CD14-positive monocyte (primary cell): ENCODE results near the gene ISLR. TPM values are rescaled to one million over a fixed set of nuclear protein-coding genes. Genes with fewer than 3 reads are reported as not detected.

Experiments
- DNase-seq, 3 donors: peaks; one replicate each; pipeline ENCODE4 v3.0.0-alpha.2; 2011 to 2022
- H2AFZ ChIP-seq: 2 replicates; pipeline ENCODE4 v1.6.0; 2012; ENCODE audit warnings: mild to moderate bottlenecking, low read depth, low read length, inconsistent platforms; ENCODE audit not compliant: insufficient read depth, poor library complexity, severe bottlenecking
- H3K27ac ChIP-seq, 2 donors: 1 replicate in 1 of 2; 2 replicates in 1 of 2; pipeline ENCODE4 v1.5.1; 2012 to 2013; ENCODE audit warnings: low read length in 2 of 2, control low read depth in 1 of 2, inconsistent platforms in 1 of 2, low read depth in 1 of 2, mild to moderate bottlenecking in 1 of 2
- H3K27me3 ChIP-seq, 2 donors: one replicate each; pipeline versions ENCODE4 v1.6.0 to v1.6.1; 2011 to 2013; ENCODE audit warnings: low read length in 2 of 2; ENCODE audit not compliant: control insufficient read depth in 2 of 2, insufficient read depth in 2 of 2
- H3K36me3 ChIP-seq, 2 donors: replicated peaks in 1 of 2; 1 replicate in 1 of 2; 2 replicates in 1 of 2; pipeline versions ENCODE4 v1.5.1 to v1.6.1; 2012 to 2013; ENCODE audit warnings: low read length in 2 of 2, control low read depth in 1 of 2, inconsistent platforms in 1 of 2, mild to moderate bottlenecking in 1 of 2; ENCODE audit not compliant: insufficient read depth in 2 of 2, control insufficient read depth in 1 of 2
- H3K4me1 ChIP-seq, 2 donors: 1 replicate in 1 of 2; 2 replicates in 1 of 2; pipeline versions ENCODE4 v1.5.1 to v1.6.1; 2012 to 2013; ENCODE audit warnings: low read length in 2 of 2, control low read depth in 1 of 2, inconsistent platforms in 1 of 2, mild to moderate bottlenecking in 1 of 2, moderate library complexity in 1 of 2; ENCODE audit not compliant: insufficient read depth in 2 of 2, control insufficient read depth in 1 of 2
- H3K4me2 ChIP-seq: replicated peaks from 2 replicates; pipeline ENCODE3; 2012; ENCODE audit warnings: low read length, moderate library complexity, mild to moderate bottlenecking; ENCODE audit not compliant: poor library complexity, severe bottlenecking; ENCODE audit errors: extremely low read depth
- H3K4me3 ChIP-seq, 3 experiments: fragments of 200-600 bp in 1 of 3; sonication (generic) in 1 of 3; replicated peaks in 1 of 3; 1 replicate in 2 of 3; 2 replicates in 1 of 3; pipeline ENCODE4 v1.5.1; 2011 to 2013; ENCODE audit warnings: low read length in 3 of 3, mild to moderate bottlenecking in 3 of 3, control low read depth in 2 of 3, low read depth in 2 of 3, inconsistent platforms in 1 of 3, moderate library complexity in 1 of 3
- H3K79me2 ChIP-seq: 2 replicates; pipeline ENCODE4 v1.6.0; 2012; ENCODE audit warnings: mild to moderate bottlenecking, control low read depth, inconsistent platforms, low read length, moderate library complexity; ENCODE audit not compliant: insufficient read depth
- H3K9ac ChIP-seq: 2 replicates; pipeline ENCODE4 v1.6.0; 2017; ENCODE audit warnings: low read length, mild to moderate bottlenecking; ENCODE audit not compliant: insufficient read depth, poor library complexity, severe bottlenecking
- H3K9me3 ChIP-seq, 2 donors: replicated peaks in 1 of 2; 1 replicate in 1 of 2; 2 replicates in 1 of 2; pipeline versions ENCODE4 v1.5.1 to v1.6.1; 2012 to 2013; ENCODE audit warnings: low read length in 2 of 2, control low read depth in 1 of 2; ENCODE audit not compliant: control insufficient read depth in 1 of 2, insufficient read depth in 1 of 2
- H4K20me1 ChIP-seq: 2 replicates; pipeline ENCODE4 v1.6.0; 2012; ENCODE audit warnings: mild to moderate bottlenecking, low read length, control low read depth, moderate library complexity; ENCODE audit not compliant: insufficient read depth
- H3K27ac Mint-ChIP-seq, 7 donors: one replicate each; pipeline ENCODE4 v1.8.0; 2020; ENCODE audit warnings: mild to moderate bottlenecking in 7 of 7, mixed read lengths in 7 of 7, moderate library complexity in 6 of 7, inconsistent platforms in 2 of 7
- H3K27me3 Mint-ChIP-seq, 3 donors: one replicate each; pipeline ENCODE4 v1.8.0; 2021 to 2022; ENCODE audit warnings: low read depth in 3 of 3, mild to moderate bottlenecking in 3 of 3, mixed read lengths in 3 of 3, moderate library complexity in 3 of 3, inconsistent platforms in 1 of 3
- H3K36me3 Mint-ChIP-seq, 2 donors: one replicate each; pipeline ENCODE4 v1.8.0; 2020; ENCODE audit warnings: mixed read lengths in 2 of 2, inconsistent platforms in 1 of 2, mild to moderate bottlenecking in 1 of 2
- H3K4me1 Mint-ChIP-seq: one replicate; pipeline ENCODE4 v1.8.0; 2020; ENCODE audit warnings: mild to moderate bottlenecking, mixed read lengths
- H3K4me3 Mint-ChIP-seq, 2 donors: one replicate each; pipeline ENCODE4 v1.8.0; 2020; ENCODE audit warnings: mild to moderate bottlenecking in 2 of 2, mixed read lengths in 2 of 2, moderate library complexity in 1 of 2
- H3K9me3 Mint-ChIP-seq, 7 donors: one replicate each; pipeline ENCODE4 v1.8.0; 2020 to 2022; ENCODE audit warnings: mixed read lengths in 7 of 7, mild to moderate bottlenecking in 6 of 7, moderate library complexity in 6 of 7, inconsistent platforms in 2 of 7
- WGBS: methylation state at CpG from one replicate; pipeline ENCODE4 v1.1.5; 2013; ENCODE audit warnings: missing lambda C conversion rate; ENCODE audit not compliant: insufficient coverage; 5-methylcytosine and 5-hydroxymethylcytosine counted together
- intact Hi-C, 2 donors: fragments of 100-400 bp; cut with micrococcal nuclease; formaldehyde crosslinking; loops; one replicate each; pipeline versions ENCODE4 v1.15.0 to v1.15.1; 2023
- polyA plus RNA-seq, 3 donors: library from polyadenylated mRNA; depleted of rRNA in 1 of 3; unstranded in 2 of 3; stranded (reverse) in 1 of 3; fragments of 300-500 nt in 2 of 3; fragments of >200 nt in 1 of 3; fragmentation: Illumina TruSeq in 2 of 3; gene quantifications; 1 replicate in 2 of 3; 2 replicates in 1 of 3; pipeline ENCODE4 v1.2.3, GENCODE V29; 2012 to 2021
- TF ChIP-seq, protein P1 (sequence below): fragments of 200-600 bp; IDR thresholded peaks from one replicate; pipeline ENCODE4 v1.8.0; 2022; ENCODE audit warnings: antibody characterized with exemption, mild to moderate bottlenecking

The ISLR gene
- polyA plus RNA-seq, 3 donors: not detected

- no peaks in the 10 kb centered on the region for H3K9me3 ChIP-seq
- intact Hi-C loops: no loop called here
- no peaks in the 10 kb centered on the region for H3K79me2 ChIP-seq
- no peak overlapping the region for H2AFZ ChIP-seq
- H3K27ac Mint-ChIP-seq: no peak overlapping the region
- H3K36me3 Mint-ChIP-seq: no peaks in the 10 kb centered on the region
- no peak overlapping the region for H3K27ac ChIP-seq
- H3K4me3 Mint-ChIP-seq: no peak overlapping the region
- no peaks in the 10 kb centered on the region for H3K4me1 ChIP-seq
- no peak overlapping the region for H3K4me2 ChIP-seq
- H3K4me3 ChIP-seq: no peak overlapping the region
- TF ChIP-seq, protein P1, sequence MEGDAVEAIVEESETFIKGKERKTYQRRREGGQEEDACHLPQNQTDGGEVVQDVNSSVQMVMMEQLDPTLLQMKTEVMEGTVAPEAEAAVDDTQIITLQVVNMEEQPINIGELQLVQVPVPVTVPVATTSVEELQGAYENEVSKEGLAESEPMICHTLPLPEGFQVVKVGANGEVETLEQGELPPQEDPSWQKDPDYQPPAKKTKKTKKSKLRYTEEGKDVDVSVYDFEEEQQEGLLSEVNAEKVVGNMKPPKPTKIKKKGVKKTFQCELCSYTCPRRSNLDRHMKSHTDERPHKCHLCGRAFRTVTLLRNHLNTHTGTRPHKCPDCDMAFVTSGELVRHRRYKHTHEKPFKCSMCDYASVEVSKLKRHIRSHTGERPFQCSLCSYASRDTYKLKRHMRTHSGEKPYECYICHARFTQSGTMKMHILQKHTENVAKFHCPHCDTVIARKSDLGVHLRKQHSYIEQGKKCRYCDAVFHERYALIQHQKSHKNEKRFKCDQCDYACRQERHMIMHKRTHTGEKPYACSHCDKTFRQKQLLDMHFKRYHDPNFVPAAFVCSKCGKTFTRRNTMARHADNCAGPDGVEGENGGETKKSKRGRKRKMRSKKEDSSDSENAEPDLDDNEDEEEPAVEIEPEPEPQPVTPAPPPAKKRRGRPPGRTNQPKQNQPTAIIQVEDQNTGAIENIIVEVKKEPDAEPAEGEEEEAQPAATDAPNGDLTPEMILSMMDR: no peak
- H3K9me3 Mint-ChIP-seq: no peaks in the 10 kb centered on the region
- H3K4me1 Mint-ChIP-seq: no peaks in the 10 kb centered on the region
- H3K9ac ChIP-seq: no peak overlapping the region
- no peaks in the 10 kb centered on the region for H3K27me3 ChIP-seq
- no peak for DNase-seq
- peaks cover 13 to 16% (median 13%) of the 10 kb centered on the region in 3 donors for H3K27me3 Mint-ChIP-seq
- WGBS: 82% methylated on average over 3 of the region's 4 CpGs
- H4K20me1 ChIP-seq: no peaks in the 10 kb centered on the region
- no peaks in the 10 kb centered on the region for H3K36me3 ChIP-seq
These were observed 5.6 kb upstream of the ISLR start for GRCh38 chr15:74167891-74168331.

- H3K4me1 Mint-ChIP-seq: no peaks in the 10 kb centered on the region
- H3K36me3 ChIP-seq: no peaks in the 10 kb centered on the region
- WGBS: no CpG with 5 or more reads among the region's 3 CpGs
- no peaks in the 10 kb centered on the region for H4K20me1 ChIP-seq
- no peak overlapping the region for H3K27ac ChIP-seq
- no peak overlapping the region for H3K27ac Mint-ChIP-seq
- H3K4me2 ChIP-seq: no peak overlapping the region
- peaks cover 8 to 14% (median 9%) of the 10 kb centered on the region in 3 donors for H3K27me3 Mint-ChIP-seq
- TF ChIP-seq, protein P1: no peak
- no peak for DNase-seq
- H3K9ac ChIP-seq: no peak overlapping the region
- no peak overlapping the region for H3K4me3 ChIP-seq
- intact Hi-C loops: no loop called here
- H3K9me3 Mint-ChIP-seq: no peaks in the 10 kb centered on the region
- no peaks in the 10 kb centered on the region for H3K4me1 ChIP-seq
- H2AFZ ChIP-seq: no peak overlapping the region
- H3K27me3 ChIP-seq: no peaks in the 10 kb centered on the region
- no peaks in the 10 kb centered on the region for H3K9me3 ChIP-seq
- no peaks in the 10 kb centered on the region for H3K79me2 ChIP-seq
- H3K4me3 Mint-ChIP-seq: no peak overlapping the region
- H3K36me3 Mint-ChIP-seq: no peaks in the 10 kb centered on the region
These were observed 4.8 kb upstream of the ISLR start for GRCh38 chr15:74168711-74169126.
